Activated T-helper 17 cell treated with anti-CD3 and anti-CD28 coated beads, Interleukin-2, amount 50 U/mL, for 72 hours (primary cell): ENCODE data around the gene MYH15. TPM values are rescaled to one million over a fixed set of nuclear protein-coding genes. Genes with fewer than 3 reads are reported as not detected.

Experiments
- ATAC-seq: fragments of 150-1000 bp; cut with Tn5 transposase; replicated peaks from 2 replicates; pipeline ENCODE4 v1.10.0; 2021; ENCODE audit warnings: mild to moderate bottlenecking, moderate library complexity
- H3K27ac Mint-ChIP-seq: one replicate; pipeline ENCODE4 v1.8.0; 2022; ENCODE audit warnings: mixed read lengths
- H3K27me3 Mint-ChIP-seq: one replicate; pipeline ENCODE4 v1.8.0; 2022; ENCODE audit warnings: mixed read lengths
- H3K36me3 Mint-ChIP-seq: one replicate; pipeline ENCODE4 v1.8.0; 2022; ENCODE audit warnings: low read depth, mild to moderate bottlenecking, mixed read lengths
- H3K4me1 Mint-ChIP-seq: one replicate; pipeline ENCODE4 v1.8.0; 2022; ENCODE audit warnings: mixed read lengths
- H3K4me3 Mint-ChIP-seq: one replicate; pipeline ENCODE4 v1.8.0; 2022; ENCODE audit warnings: mild to moderate bottlenecking, mixed read lengths
- H3K9me3 Mint-ChIP-seq: one replicate; pipeline ENCODE4 v1.8.0; 2022; ENCODE audit warnings: mixed read lengths
- total RNA-seq, 2 donors: library from RNA; stranded (reverse); gene quantifications; one replicate each; pipeline ENCODE4 v1.2.3, GENCODE V29; 2022

The MYH15 gene
- total RNA-seq, 2 donors from 2014 or later = 0.26 to 0.42 TPM

DNA sequence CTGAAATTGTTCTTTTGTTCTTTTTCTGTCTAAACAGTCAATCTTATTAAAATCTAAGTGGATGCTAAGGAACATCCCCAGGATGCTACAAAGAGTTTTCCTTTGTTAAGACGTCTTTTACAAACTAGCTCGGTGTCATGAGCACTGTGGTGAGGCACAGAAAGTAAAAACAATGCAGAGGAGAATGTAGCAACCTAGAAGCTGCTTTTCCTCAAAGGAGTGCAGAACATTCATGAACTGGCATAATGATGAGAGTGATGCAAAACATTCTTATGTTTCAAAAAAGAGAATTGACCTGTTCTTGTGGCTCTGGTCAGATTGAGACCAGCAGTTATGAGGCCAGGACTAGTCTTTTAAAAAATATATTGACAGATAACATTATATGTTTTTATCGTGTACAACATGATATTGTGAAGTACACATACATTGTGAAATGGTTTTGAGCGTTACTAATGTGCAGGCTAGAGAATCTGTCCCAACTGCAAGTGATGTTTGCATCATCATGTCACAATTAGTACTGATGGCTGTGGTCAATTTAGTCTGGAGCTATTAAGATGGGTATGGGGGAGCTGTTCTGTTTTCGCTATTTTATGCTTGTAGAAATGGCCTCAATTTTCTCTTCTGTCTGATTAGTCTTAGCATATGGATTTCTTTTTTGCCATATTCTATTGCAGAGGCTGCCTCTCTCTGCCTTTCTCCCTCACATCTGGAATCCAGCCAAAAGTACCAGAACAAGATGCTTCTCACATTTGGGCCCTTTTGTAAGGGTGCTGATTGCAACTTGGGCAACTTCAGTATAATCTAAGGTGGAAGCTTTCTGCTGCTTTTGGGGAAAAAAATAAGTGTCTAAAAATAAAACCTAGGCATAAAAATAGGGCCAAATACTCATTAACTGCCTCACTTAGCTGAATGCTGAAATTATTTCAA lies 163.8 kb downstream of the MYH15 start:
- Mint-ChIP-seq H3K36me3 (no peaks in the 10 kb centered on the region), H3K27me3 (peaks cover 8% of the 10 kb centered on the region), H3K9me3 (no peaks in the 10 kb centered on the region), H3K27ac (no peak overlapping the region), H3K4me3 (no peak overlapping the region), H3K4me1 (peaks cover 10% of the 10 kb centered on the region)
- no peak for ATAC-seq

DNA sequence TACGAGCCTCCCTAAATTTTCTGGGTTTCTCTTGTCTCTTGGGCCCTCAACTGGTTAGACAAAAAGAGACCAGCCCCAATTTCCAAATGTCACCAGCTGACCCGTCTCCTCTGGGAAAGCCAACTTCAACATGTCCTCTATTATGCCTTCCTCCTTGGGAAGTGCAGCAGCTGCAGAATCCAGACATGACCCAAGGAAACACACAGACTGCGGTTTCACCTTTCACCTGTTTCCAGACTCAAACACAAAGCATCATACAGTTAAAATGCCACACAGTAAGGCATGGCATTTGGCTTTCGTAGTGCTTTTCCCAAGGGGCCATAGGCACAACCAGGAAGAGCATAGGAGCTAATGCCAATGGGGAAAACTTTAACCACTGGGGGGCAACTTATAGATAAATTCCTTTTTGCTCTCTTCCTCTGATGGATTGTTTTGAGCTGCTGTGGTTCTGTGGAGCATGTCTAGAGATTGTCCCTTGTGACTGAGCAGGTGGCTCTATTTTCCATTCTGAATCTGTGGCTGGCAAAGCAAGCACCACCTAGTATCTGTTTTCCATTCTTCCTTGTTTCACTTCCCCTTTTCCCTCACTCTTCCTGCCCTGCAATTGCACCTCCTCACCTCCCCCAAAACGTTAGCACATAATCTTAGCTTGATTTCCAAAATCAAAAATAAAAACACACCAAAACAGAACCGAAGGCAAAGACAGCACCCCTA lies 164.7 kb downstream of the MYH15 start:
- H3K27me3 Mint-ChIP-seq = peaks cover 8% of the 10 kb centered on the region
- H3K36me3 Mint-ChIP-seq = no peaks in the 10 kb centered on the region
- peaks cover 10% of the 10 kb centered on the region for H3K4me1 Mint-ChIP-seq
- no peak for ATAC-seq
- no peaks in the 10 kb centered on the region for H3K9me3 Mint-ChIP-seq
- H3K27ac Mint-ChIP-seq = no peak overlapping the region
- no peak overlapping the region for H3K4me3 Mint-ChIP-seq

DNA sequence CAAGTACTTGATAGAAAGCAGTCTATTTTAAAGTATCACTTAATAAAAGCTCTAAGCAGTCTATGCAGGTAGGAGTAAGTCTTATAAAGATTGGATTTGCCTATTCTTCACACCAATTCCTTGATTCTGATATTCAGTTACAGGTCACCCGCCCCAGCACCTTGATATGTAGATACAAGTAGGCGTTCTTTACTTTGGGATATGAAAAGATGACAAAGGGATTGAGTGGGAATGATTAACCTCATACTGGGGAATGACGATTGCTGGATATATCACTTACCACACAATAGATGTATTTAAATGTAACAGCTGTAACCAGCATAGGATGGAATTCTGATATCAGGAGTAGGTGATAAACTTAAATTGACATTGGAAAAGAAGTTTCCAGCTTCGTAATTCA lies 166.9 kb downstream of the MYH15 start:
- no peaks in the 10 kb centered on the region for H3K36me3 Mint-ChIP-seq
- H3K4me1 Mint-ChIP-seq = peaks cover 10% of the 10 kb centered on the region
- peaks cover 8% of the 10 kb centered on the region for H3K27me3 Mint-ChIP-seq
- ATAC-seq = no peak
- peak overlapping the region; percentile 25 for H3K4me3 Mint-ChIP-seq
- H3K27ac Mint-ChIP-seq = peak overlapping the region; percentile 68
- no peaks in the 10 kb centered on the region for H3K9me3 Mint-ChIP-seq

DNA sequence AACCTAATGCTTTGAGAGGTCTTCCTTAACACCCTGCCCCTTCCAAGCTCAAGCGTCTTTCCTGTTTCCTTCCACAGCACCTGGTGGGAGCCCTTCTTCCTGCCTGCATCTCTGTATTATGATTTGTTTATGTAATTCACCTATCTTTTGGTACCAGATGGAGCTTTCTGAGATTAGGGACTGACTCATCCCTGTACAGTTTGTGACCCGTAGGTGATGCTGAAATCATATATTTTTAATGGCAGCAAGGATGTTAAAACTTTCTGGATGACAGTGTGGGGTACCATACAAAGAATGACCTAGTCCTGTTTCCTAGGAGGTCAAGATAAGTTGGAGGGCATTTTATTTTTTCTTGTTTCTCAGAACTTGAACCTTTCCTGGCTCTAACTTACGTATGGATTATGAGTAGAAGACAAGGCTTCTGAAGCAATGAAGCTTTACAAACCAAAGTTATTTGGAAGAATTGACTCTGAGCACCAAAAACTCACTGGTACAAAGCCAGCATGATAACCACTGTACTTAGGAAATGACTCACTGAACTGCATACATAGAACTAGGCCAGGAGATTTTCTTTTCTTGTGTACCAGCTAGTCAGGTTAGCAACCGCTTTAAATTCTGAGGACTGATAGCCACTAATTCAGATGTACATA lies 167.4 kb downstream of the MYH15 start:
- Mint-ChIP-seq H3K27me3 (peaks cover 4% of the 10 kb centered on the region), H3K27ac (peak overlapping the region; percentile 68), H3K4me3 (peak overlapping the region; percentile 25), H3K36me3 (no peaks in the 10 kb centered on the region), H3K9me3 (no peaks in the 10 kb centered on the region), H3K4me1 (peaks cover 10% of the 10 kb centered on the region)
- ATAC-seq = peak; percentile 94

DNA sequence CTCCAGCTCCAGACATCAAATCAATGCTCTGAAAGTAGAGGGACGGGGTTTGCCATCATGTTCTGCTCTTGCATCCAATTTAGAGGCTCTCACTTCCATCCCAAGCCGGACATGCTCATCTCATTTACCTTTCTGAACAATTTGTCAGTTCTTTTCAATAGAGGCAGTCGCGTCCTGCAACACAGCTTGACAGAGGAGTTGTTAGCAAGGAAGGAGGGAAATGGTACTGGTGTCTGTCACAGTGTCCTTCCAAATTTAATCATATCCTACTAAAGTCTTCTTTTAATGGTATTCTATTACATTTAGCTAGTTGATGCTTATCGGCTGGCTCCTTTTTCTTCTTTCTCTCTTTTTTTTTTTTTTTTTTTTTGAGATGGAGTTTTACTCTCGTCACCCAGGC lies 168.5 kb downstream of the MYH15 start:
- no peaks in the 10 kb centered on the region for H3K9me3 Mint-ChIP-seq
- H3K27ac Mint-ChIP-seq = no peak overlapping the region
- H3K36me3 Mint-ChIP-seq = no peaks in the 10 kb centered on the region
- ATAC-seq = no peak
- peaks cover 10% of the 10 kb centered on the region for H3K4me1 Mint-ChIP-seq
- no peaks in the 10 kb centered on the region for H3K27me3 Mint-ChIP-seq
- H3K4me3 Mint-ChIP-seq = no peak overlapping the region

DNA sequence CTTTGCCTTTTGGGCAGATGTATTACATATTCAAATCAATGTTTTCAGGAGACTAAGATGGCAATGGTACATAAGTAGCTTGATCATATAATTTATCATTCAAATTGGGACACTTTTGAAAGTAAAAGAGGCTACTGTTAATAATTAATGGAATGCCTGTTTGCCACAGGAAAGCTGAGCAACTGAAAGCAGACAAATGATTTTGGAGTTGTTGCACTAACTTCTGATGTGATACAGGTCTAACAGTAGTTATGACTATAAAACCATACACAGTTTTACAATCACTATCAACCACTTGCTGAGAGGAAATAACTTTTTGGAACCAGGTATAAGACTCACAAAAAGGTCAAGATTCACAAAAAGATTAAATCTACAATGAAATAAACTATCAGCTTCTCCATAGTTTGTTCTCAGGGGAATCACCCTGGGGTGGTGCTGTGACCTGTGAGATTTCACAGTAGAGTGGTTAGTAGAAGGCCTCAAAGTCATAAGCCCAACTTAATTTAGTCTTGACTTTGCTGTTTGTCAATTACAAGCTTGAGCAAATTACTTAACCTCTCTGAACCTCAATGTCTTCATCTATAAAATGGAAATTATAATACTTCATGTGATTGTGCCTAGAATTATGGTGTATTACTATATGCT lies 171.4 kb downstream of the MYH15 start:
- ATAC-seq = no peak
- Mint-ChIP-seq H3K4me3 (no peak overlapping the region), H3K36me3 (no peaks in the 10 kb centered on the region), H3K27ac (no peak overlapping the region), H3K9me3 (no peaks in the 10 kb centered on the region), H3K4me1 (peaks cover 10% of the 10 kb centered on the region), H3K27me3 (no peaks in the 10 kb centered on the region)

DNA sequence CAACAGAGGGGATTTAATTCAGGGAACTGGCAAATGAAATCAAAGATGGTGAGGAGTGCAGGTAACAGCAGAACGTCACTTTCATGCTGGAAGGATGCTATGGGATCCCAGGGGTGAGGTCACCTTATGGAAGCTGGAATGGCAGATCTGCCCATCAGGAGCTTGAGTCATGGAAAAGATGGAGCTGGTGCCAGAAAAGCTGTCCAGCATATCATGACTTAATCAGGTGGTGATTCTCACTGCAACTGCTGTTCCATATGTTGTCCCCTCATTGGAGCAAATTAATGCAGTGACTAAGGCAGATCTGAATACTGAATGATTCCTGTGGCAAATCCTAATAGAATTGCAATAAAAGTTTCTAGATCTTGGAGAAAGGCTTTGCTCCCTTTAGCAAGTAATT lies 175.7 kb downstream of the MYH15 start:
- Mint-ChIP-seq H3K4me1 (peaks cover 7% of the 10 kb centered on the region), H3K9me3 (no peaks in the 10 kb centered on the region), H3K27ac (no peak overlapping the region), H3K36me3 (no peaks in the 10 kb centered on the region), H3K27me3 (no peaks in the 10 kb centered on the region), H3K4me3 (no peak overlapping the region)
- no peak for ATAC-seq

DNA sequence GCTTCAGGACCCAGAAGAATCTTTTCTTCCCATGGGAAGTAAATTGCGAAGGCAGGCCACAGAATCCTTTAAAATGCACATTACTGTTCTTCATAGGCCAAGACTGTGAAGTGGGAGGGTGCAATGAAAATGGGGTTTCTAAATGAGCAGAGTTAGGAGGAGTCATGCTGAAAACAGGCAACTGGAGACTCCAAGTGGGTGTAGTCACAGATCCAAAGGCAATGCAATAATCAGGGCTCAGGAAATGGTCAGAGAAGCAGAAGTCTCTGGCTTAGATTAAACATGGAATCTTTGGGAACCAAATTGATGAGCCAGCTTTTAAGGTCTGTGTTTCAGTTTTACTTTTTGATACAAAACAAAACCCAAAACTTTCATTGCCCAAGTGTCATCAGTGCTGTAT lies 176.4 kb downstream of the MYH15 start:
- no peaks in the 10 kb centered on the region for H3K36me3 Mint-ChIP-seq
- no peak overlapping the region for H3K4me3 Mint-ChIP-seq
- ATAC-seq = no peak
- H3K9me3 Mint-ChIP-seq = no peaks in the 10 kb centered on the region
- H3K4me1 Mint-ChIP-seq = peaks cover 14% of the 10 kb centered on the region
- H3K27ac Mint-ChIP-seq = no peak overlapping the region
- H3K27me3 Mint-ChIP-seq = no peaks in the 10 kb centered on the region

DNA sequence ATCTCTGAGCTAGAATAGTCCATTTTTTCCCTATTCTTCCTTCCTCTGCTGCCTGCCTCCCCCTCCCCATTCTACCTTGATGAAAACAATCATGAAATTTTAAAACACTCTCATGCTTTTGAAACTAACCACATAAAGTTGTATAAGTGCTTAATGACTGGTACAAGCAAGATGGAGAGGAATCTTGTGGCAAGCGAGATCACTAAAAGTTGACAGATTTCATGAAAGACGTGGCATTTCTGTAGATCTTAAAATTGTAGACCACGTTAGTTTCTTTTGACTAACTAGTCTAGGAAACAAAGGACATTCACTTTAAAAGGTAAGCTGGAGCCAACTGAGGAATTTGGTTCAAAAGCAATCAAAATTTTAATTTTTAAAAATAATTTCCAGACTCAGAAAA lies 178.6 kb downstream of the MYH15 start:
- H3K9me3 Mint-ChIP-seq = peaks cover 6% of the 10 kb centered on the region
- peaks cover 28% of the 10 kb centered on the region for H3K4me1 Mint-ChIP-seq
- peak; percentile 13 for ATAC-seq
- no peaks in the 10 kb centered on the region for H3K36me3 Mint-ChIP-seq
- no peak overlapping the region for H3K4me3 Mint-ChIP-seq
- H3K27me3 Mint-ChIP-seq = no peaks in the 10 kb centered on the region
- no peak overlapping the region for H3K27ac Mint-ChIP-seq

Other genes with a start within 250 kb of the MYH15 start
- gene HHLA2, start 214.0 kb downstream of the MYH15 start, total RNA-seq = 1 to 10 TPM; 1.3 to 2.0 TPM
- 10 to 100 TPM; 35.4 to 55.7 TPM for gene CIP2A, start 78.8 kb upstream of the MYH15 start, total RNA-seq
- gene DZIP3, start 79.1 kb upstream of the MYH15 start, total RNA-seq = 10 to 100 TPM in 1 of 2 donors, 1 to 10 TPM in 1; 9.7 to 19.7 TPM
- gene RETNLB, start 246.8 kb upstream of the MYH15 start, total RNA-seq = not detected